HepG2 (cell line): Measurements from ENCODE around the gene PDILT. TPM values are rescaled to one million over a fixed set of nuclear protein-coding genes. Genes with fewer than 3 reads are reported as not detected.

ENCODE experiments used
- CREM ChIP-seq, 2 experiments: sonication (generic) in 1 of 2; formaldehyde crosslinking in 1 of 2; IDR thresholded peaks; 2 replicates each; pipeline versions ENCODE4 v1.4.0 to v1.6.1; 2016 to 2020; ENCODE audit warnings: antibody characterized with exemption in 1 of 2, mild to moderate bottlenecking in 1 of 2, missing genetic modification reagents in 1 of 2
- HCFC1 ChIP-seq: fragments of 150-350 bp; IDR thresholded peaks from 2 replicates; pipeline ENCODE4 v1.6.1; 2014; ENCODE audit warnings: low read depth, low read length
- MXD4 ChIP-seq: IDR thresholded peaks from 2 replicates; pipeline ENCODE4 v1.6.1; 2016; ENCODE audit warnings: mild to moderate bottlenecking, missing biosample characterization, missing genetic modification reagents
- RNF2 ChIP-seq: fragments of 450-650 bp; conservative IDR thresholded peaks from 2 replicates; pipeline ENCODE4 v1.6.1; 2016; ENCODE audit warnings: low read depth
- ZHX2 ChIP-seq, 2 experiments: sonication (generic) in 1 of 2; formaldehyde crosslinking in 1 of 2; IDR thresholded peaks; 2 replicates each; pipeline versions ENCODE4 v1.6.1 to v1.9.0; 2014 to 2022; ENCODE audit warnings: antibody characterized with exemption in 1 of 2, borderline replicate concordance in 1 of 2, inconsistent platforms in 1 of 2, low read depth in 1 of 2, missing genetic modification reagents in 1 of 2
- ZKSCAN5 ChIP-seq: sonication (generic); formaldehyde crosslinking; IDR thresholded peaks from 2 replicates; pipeline ENCODE4 v1.5.1; 2020; ENCODE audit warnings: mild to moderate bottlenecking, missing genetic modification reagents
- ZNF205 ChIP-seq: IDR thresholded peaks from 2 replicates; pipeline ENCODE4 v1.6.1; 2018; ENCODE audit warnings: missing biosample characterization, missing genetic modification reagents
- ZNF576 ChIP-seq: sonication (generic); formaldehyde crosslinking; IDR thresholded peaks from 2 replicates; pipeline ENCODE4 v1.4.0; 2020; ENCODE audit warnings: mild to moderate bottlenecking, missing genetic modification reagents
- ZNF598 ChIP-seq: sonication (generic); formaldehyde crosslinking; IDR thresholded peaks from 2 replicates; pipeline ENCODE4 v1.5.1; 2020; ENCODE audit warnings: mild to moderate bottlenecking, missing genetic modification reagents, borderline replicate concordance
- ZNF850 ChIP-seq: sonication (generic); formaldehyde crosslinking; conservative IDR thresholded peaks from 2 replicates; pipeline ENCODE4 v1.9.0; 2021; ENCODE audit warnings: mild to moderate bottlenecking, missing genetic modification reagents
- polyA plus RNA-seq, 8 experiments: library from polyadenylated mRNA; depleted of rRNA in 3 of 8; stranded (reverse) in 7 of 8; unstranded in 1 of 8; fragments of >200 nt; fragmentation: Illumina TruSeq in 4 of 8; extraction: Trizol in 4 of 8; gene quantifications; 2 replicates each; pipeline versions ENCODE4 v1.2.1 to v1.2.3, GENCODE V29; 2011 to 2016; ENCODE audit warnings: low read depth in 4 of 8, missing spikeins in 1 of 8, mixed read lengths in 1 of 8; ENCODE audit not compliant: insufficient read depth in 1 of 8
- total RNA-seq, 5 experiments: library from RNA; depleted of rRNA; stranded (reverse); fragments of >200 nt; fragmentation: Illumina TruSeq; extraction: Trizol; gene quantifications; 2 replicates each; pipeline ENCODE4 v1.2.3, GENCODE V29; 2016; ENCODE audit warnings: low read depth in 1 of 5
- TF ChIP-seq, protein P1 (sequence below): sonication (generic); formaldehyde crosslinking; conservative IDR thresholded peaks from 2 replicates; pipeline ENCODE4 v1.4.0; 2020; ENCODE audit warnings: missing genetic modification reagents
- TF ChIP-seq, protein P2 (sequence below): sonication (generic); formaldehyde crosslinking; IDR thresholded peaks from 2 replicates; pipeline ENCODE4 v1.5.1; 2020; ENCODE audit warnings: mild to moderate bottlenecking, missing genetic modification reagents, borderline replicate concordance
- TF ChIP-seq, protein P3 (sequence below): sonication (generic); formaldehyde crosslinking; IDR thresholded peaks from 2 replicates; pipeline ENCODE4 v1.4.0; 2020; ENCODE audit warnings: missing genetic modification reagents

PDILT gene
- total and polyA plus RNA-seq, 2 of the 13 experiments (the other 11 are each of a cell fraction or from before 2014, with no cell fraction given), result not detected

DNA sequence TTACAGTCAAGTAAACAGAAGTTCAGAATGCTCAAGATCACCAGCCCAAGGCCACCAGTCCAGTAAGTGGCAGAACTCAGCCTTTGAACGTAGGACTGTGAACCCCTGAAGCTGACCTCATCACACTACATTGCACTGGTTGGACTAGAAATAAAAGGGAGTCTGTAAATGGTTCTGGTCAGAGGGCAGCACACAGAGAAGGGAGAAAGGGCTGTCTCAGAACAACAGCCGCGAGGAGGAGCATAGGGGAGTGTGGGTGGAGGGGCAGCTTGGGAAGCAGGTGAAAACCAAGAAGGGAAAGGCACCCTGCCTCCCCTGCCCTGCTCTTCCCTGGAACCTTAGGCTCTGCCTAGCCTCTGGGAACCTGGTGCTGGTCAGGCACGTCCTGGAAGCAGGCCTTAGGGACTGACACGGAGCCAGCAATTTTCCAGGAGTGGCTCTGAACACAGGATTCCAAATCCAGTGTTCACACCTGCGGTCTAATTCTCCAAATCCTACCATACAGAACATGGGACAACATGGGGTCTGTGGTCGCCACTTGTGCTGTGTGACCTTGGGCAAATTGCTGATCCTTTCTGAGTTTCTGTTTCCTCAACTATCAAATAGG is 7.0 kb downstream of the PDILT start (continued):
- TF ChIP-seq, protein P1, sequence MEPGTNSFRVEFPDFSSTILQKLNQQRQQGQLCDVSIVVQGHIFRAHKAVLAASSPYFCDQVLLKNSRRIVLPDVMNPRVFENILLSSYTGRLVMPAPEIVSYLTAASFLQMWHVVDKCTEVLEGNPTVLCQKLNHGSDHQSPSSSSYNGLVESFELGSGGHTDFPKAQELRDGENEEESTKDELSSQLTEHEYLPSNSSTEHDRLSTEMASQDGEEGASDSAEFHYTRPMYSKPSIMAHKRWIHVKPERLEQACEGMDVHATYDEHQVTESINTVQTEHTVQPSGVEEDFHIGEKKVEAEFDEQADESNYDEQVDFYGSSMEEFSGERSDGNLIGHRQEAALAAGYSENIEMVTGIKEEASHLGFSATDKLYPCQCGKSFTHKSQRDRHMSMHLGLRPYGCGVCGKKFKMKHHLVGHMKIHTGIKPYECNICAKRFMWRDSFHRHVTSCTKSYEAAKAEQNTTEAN (CRISPR knock-in tag), result peak; percentile 46; the same call in 1 of the 2 replicates
- TF ChIP-seq ZNF850 (CRISPR knock-in tag) (0 out of 2 replicates have a peak, but pooled peaks have one; percentile 9), ZKSCAN5 (CRISPR knock-in tag) (no peak), RNF2 (no peak), ZNF598 (CRISPR knock-in tag) (peak; percentile 46; the same call in 1 of the 2 replicates), ZHX2 (IDR thresholded peaks at IDR 0.05; ENCODE audit: low read depth) (no peak), ZHX2 (CRISPR knock-in tag; IDR thresholded peaks at IDR 0.05; ENCODE audit: borderline replicate concordance) (no peak), ZNF576 (CRISPR knock-in tag) (no peak), HCFC1 (no peak), CREM (IDR thresholded peaks at IDR 0.05) (peak; percentile 50; the same call in 1 of the 2 replicates), CREM (CRISPR knock-in tag; IDR thresholded peaks at IDR 0.05) (no peak), MXD4 (CRISPR knock-in tag) (no peak), ZNF205 (CRISPR knock-in tag) (no peak)
- TF ChIP-seq, protein P2, sequence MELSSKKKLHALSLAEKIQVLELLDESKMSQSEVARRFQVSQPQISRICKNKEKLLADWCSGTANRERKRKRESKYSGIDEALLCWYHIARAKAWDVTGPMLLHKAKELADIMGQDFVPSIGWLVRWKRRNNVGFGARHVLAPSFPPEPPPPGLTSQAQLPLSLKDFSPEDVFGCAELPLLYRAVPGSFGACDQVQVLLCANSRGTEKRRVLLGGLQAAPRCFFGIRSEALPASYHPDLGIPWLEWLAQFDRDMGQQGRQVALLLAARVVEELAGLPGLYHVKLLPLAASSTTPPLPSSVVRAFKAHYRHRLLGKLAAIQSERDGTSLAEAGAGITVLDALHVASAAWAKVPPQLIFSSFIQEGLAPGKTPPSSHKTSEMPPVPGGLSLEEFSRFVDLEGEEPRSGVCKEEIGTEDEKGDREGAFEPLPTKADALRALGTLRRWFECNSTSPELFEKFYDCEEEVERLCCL (CRISPR knock-in tag), result no peak
- TF ChIP-seq, protein P3, sequence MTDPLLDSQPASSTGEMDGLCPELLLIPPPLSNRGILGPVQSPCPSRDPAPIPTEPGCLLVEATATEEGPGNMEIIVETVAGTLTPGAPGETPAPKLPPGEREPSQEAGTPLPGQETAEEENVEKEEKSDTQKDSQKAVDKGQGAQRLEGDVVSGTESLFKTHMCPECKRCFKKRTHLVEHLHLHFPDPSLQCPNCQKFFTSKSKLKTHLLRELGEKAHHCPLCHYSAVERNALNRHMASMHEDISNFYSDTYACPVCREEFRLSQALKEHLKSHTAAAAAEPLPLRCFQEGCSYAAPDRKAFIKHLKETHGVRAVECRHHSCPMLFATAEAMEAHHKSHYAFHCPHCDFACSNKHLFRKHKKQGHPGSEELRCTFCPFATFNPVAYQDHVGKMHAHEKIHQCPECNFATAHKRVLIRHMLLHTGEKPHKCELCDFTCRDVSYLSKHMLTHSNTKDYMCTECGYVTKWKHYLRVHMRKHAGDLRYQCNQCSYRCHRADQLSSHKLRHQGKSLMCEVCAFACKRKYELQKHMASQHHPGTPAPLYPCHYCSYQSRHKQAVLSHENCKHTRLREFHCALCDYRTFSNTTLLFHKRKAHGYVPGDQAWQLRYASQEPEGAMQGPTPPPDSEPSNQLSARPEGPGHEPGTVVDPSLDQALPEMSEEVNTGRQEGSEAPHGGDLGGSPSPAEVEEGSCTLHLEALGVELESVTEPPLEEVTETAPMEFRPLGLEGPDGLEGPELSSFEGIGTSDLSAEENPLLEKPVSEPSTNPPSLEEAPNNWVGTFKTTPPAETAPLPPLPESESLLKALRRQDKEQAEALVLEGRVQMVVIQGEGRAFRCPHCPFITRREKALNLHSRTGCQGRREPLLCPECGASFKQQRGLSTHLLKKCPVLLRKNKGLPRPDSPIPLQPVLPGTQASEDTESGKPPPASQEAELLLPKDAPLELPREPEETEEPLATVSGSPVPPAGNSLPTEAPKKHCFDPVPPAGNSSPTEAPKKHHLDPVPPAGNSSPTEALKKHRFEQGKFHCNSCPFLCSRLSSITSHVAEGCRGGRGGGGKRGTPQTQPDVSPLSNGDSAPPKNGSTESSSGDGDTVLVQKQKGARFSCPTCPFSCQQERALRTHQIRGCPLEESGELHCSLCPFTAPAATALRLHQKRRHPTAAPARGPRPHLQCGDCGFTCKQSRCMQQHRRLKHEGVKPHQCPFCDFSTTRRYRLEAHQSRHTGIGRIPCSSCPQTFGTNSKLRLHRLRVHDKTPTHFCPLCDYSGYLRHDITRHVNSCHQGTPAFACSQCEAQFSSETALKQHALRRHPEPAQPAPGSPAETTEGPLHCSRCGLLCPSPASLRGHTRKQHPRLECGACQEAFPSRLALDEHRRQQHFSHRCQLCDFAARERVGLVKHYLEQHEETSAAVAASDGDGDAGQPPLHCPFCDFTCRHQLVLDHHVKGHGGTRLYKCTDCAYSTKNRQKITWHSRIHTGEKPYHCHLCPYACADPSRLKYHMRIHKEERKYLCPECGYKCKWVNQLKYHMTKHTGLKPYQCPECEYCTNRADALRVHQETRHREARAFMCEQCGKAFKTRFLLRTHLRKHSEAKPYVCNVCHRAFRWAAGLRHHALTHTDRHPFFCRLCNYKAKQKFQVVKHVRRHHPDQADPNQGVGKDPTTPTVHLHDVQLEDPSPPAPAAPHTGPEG, result no peak
